Measurements from ENCODE around the gene MED10. TPM values are rescaled to one million over a fixed set of nuclear protein-coding genes. Genes with fewer than 3 reads are reported as not detected.

MED10 gene
- polyA plus RNA-seq, 1 donor from 2014 or later, result 37.9 TPM

GRCh38 chr5:6396836-6397535 lies 18.6 kb upstream of the MED10 start:
- Histone ChIP-seq H3K27me3 (ENCODE audit: insufficient read depth, low read depth, low read length) (no peaks in the 10 kb centered on the region), H4K20me1 (ENCODE audit: insufficient read depth) (no peaks in the 10 kb centered on the region), H3K36me3 (ENCODE audit: insufficient read depth, low read length) (no peaks in the 10 kb centered on the region), H2AFZ (ENCODE audit: low read depth, low read length) (no peak overlapping the region), H3K79me2 (replicated peaks; ENCODE audit: insufficient read depth, low read length) (no peaks in the 10 kb centered on the region), H3K9ac (ENCODE audit: low read length) (no peak overlapping the region), H3K27ac (ENCODE audit: low read length) (no peak overlapping the region), H3K4me2 (ENCODE audit: low read length) (no peak overlapping the region), H3K4me3 (ENCODE audit: low read length) (no peak overlapping the region), H3K9me3 (ENCODE audit: low read length) (peaks cover 3% of the 10 kb centered on the region), H3F3A (ENCODE audit: insufficient read depth, low read length, poor library complexity, severe bottlenecking) (no peaks in the 10 kb centered on the region), H3K9me2 (ENCODE audit: insufficient read depth, low read length) (no peaks in the 10 kb centered on the region)
- TF ChIP-seq MXI1 (conservative IDR thresholded peaks at IDR 0.05; ENCODE audit: poor library complexity, severe bottlenecking) (no peak), REST (IDR thresholded peaks at IDR 0.05; ENCODE audit: borderline replicate concordance) (no peak), CTCF (IDR thresholded peaks at IDR 0.05; ENCODE audit: poor library complexity, severe bottlenecking) (no peak), POLR2AphosphoS5 (IDR thresholded peaks at IDR 0.05) (no peak), RAD21 (conservative IDR thresholded peaks at IDR 0.05) (no peak), TAF1 (IDR thresholded peaks at IDR 0.05; ENCODE audit: low read depth) (no peak), EZH2 (IDR thresholded peaks at IDR 0.05; ENCODE audit: borderline replicate concordance, insufficient read depth, low read length, poor library complexity, severe bottlenecking) (no peak), SMC3 (conservative IDR thresholded peaks at IDR 0.05; ENCODE audit: poor library complexity) (no peak), EP300 (conservative IDR thresholded peaks at IDR 0.05; ENCODE audit: poor library complexity, severe bottlenecking) (no peak)

- Histone ChIP-seq H4K20me1 (ENCODE audit: insufficient read depth) (no peaks in the 10 kb centered on the region), H3K27me3 (ENCODE audit: insufficient read depth, low read depth, low read length) (no peaks in the 10 kb centered on the region), H3K4me3 (ENCODE audit: low read length) (no peak overlapping the region), H3K9ac (ENCODE audit: low read length) (no peak overlapping the region), H2AFZ (ENCODE audit: low read depth, low read length) (no peak overlapping the region), H3K4me2 (ENCODE audit: low read length) (no peak overlapping the region), H3K9me3 (ENCODE audit: low read length) (peaks cover 3% of the 10 kb centered on the region), H3F3A (ENCODE audit: insufficient read depth, low read length, poor library complexity, severe bottlenecking) (no peaks in the 10 kb centered on the region), H3K9me2 (ENCODE audit: insufficient read depth, low read length) (no peaks in the 10 kb centered on the region), H3K79me2 (replicated peaks; ENCODE audit: insufficient read depth, low read length) (no peaks in the 10 kb centered on the region), H3K36me3 (ENCODE audit: insufficient read depth, low read length) (no peaks in the 10 kb centered on the region), H3K27ac (ENCODE audit: low read length) (no peak overlapping the region)
- TF ChIP-seq REST (IDR thresholded peaks at IDR 0.05; ENCODE audit: borderline replicate concordance) (no peak), RAD21 (conservative IDR thresholded peaks at IDR 0.05) (no peak), MXI1 (conservative IDR thresholded peaks at IDR 0.05; ENCODE audit: poor library complexity, severe bottlenecking) (no peak)
Observed at GRCh38 chr5:6396043-6396442, 17.7 kb upstream of the MED10 start.
